ENCODE results near the gene TRIM8. TPM values are rescaled to one million over a fixed set of nuclear protein-coding genes. Genes with fewer than 3 reads are reported as not detected.

Gene TRIM8
- polyA plus RNA-seq, 3 donors, result 39.4 to 183 (median 41.4) TPM

GRCh38 chr10:102673236-102673818, 29.0 kb downstream of the TRIM8 start:
- intact Hi-C loops (cut with micrococcal nuclease), result no loop called here
- Histone ChIP-seq H3K4me2 (replicated peaks; ENCODE audit: extremely low read depth, low read length, poor library complexity, severe bottlenecking) (peak overlapping the region; percentile 80), H3K27ac (ENCODE audit: low read depth in 1 of 2, low read length in 2 of 2) (peak overlapping the region; percentile 91 to 93), H3K4me3 (replicated peaks in 1 of 3; ENCODE audit: low read depth in 2 of 3, low read length in 3 of 3) (peak overlapping the region in 1 of 3 experiments; percentile 74), H3K9ac (ENCODE audit: insufficient read depth, low read length, poor library complexity, severe bottlenecking) (peak overlapping the region; percentile 65), H4K20me1 (ENCODE audit: insufficient read depth, low read length) (no peaks in the 10 kb centered on the region), H2AFZ (ENCODE audit: insufficient read depth, low read depth, low read length, poor library complexity, severe bottlenecking) (peak overlapping the region; percentile 70), H3K79me2 (ENCODE audit: insufficient read depth, low read length) (peaks cover 7% of the 10 kb centered on the region), H3K27me3 (ENCODE audit: control insufficient read depth in 2 of 2, insufficient read depth in 2 of 2, low read length in 2 of 2) (no peaks in the 10 kb centered on the region), H3K36me3 (replicated peaks in 1 of 2; ENCODE audit: control insufficient read depth in 1 of 2, insufficient read depth in 2 of 2, low read length in 2 of 2) (no peaks in the 10 kb centered on the region), H3K4me1 (ENCODE audit: control insufficient read depth in 1 of 2, insufficient read depth in 2 of 2, low read length in 2 of 2) (peaks cover 67 to 73% of the 10 kb centered on the region in 2 donors), H3K9me3 (replicated peaks in 1 of 2; ENCODE audit: control insufficient read depth in 1 of 2, insufficient read depth in 1 of 2, low read length in 2 of 2) (no peaks in the 10 kb centered on the region)
- DNase-seq, result no peak
- H3K9me3 Mint-ChIP-seq, result no peaks in the 10 kb centered on the region
- H3K27ac Mint-ChIP-seq, result peak overlapping the region; percentile 98 to 100 (median 99)
- no peaks in the 10 kb centered on the region for H3K27me3 Mint-ChIP-seq (ENCODE audit: low read depth in 3 of 3)
- WGBS (ENCODE audit: insufficient coverage), result 72% methylated on average over 8 of the region's 13 CpGs
- TF ChIP-seq CTCF (IDR thresholded peaks at IDR 0.05), result no peak
- peak overlapping the region; percentile 85 to 90 for H3K4me3 Mint-ChIP-seq
- H3K36me3 Mint-ChIP-seq, result peaks cover 0 to 8% of the 10 kb centered on the region in 2 donors
- H3K4me1 Mint-ChIP-seq, result peaks cover 75% of the 10 kb centered on the region

GRCh38 chr10:102673819-102674511, 29.7 kb downstream of the TRIM8 start:
- Histone ChIP-seq H3K4me3 (replicated peaks in 1 of 3; ENCODE audit: low read depth in 2 of 3, low read length in 3 of 3) (peak overlapping the region; percentile 20 to 74 (median 45)), H3K4me2 (replicated peaks; ENCODE audit: extremely low read depth, low read length, poor library complexity, severe bottlenecking) (peak overlapping the region; percentile 80), H3K9me3 (replicated peaks in 1 of 2; ENCODE audit: control insufficient read depth in 1 of 2, insufficient read depth in 1 of 2, low read length in 2 of 2) (no peaks in the 10 kb centered on the region), H3K27me3 (ENCODE audit: control insufficient read depth in 2 of 2, insufficient read depth in 2 of 2, low read length in 2 of 2) (no peaks in the 10 kb centered on the region), H3K36me3 (replicated peaks in 1 of 2; ENCODE audit: control insufficient read depth in 1 of 2, insufficient read depth in 2 of 2, low read length in 2 of 2) (no peaks in the 10 kb centered on the region), H3K9ac (ENCODE audit: insufficient read depth, low read length, poor library complexity, severe bottlenecking) (peak overlapping the region; percentile 65), H4K20me1 (ENCODE audit: insufficient read depth, low read length) (no peaks in the 10 kb centered on the region), H3K27ac (ENCODE audit: low read depth in 1 of 2, low read length in 2 of 2) (peak overlapping the region; percentile 91 to 93), H2AFZ (ENCODE audit: insufficient read depth, low read depth, low read length, poor library complexity, severe bottlenecking) (peak overlapping the region; percentile 70), H3K79me2 (ENCODE audit: insufficient read depth, low read length) (peaks cover 7% of the 10 kb centered on the region), H3K4me1 (ENCODE audit: control insufficient read depth in 1 of 2, insufficient read depth in 2 of 2, low read length in 2 of 2) (peaks cover 73 to 79% of the 10 kb centered on the region in 2 donors)
- H3K4me3 Mint-ChIP-seq, result peak overlapping the region; percentile 85 to 90
- intact Hi-C loops (cut with micrococcal nuclease), result loop anchor here (2.0 kb wide), 1 partner anchor 27 kb away; no protein-coding TSS in a partner anchor
- H3K27me3 Mint-ChIP-seq (ENCODE audit: low read depth in 3 of 3), result no peaks in the 10 kb centered on the region
- peak; percentile 74 to 78 (median 78) for DNase-seq
- peak overlapping the region; percentile 98 to 100 (median 99) for H3K27ac Mint-ChIP-seq
- WGBS (ENCODE audit: insufficient coverage), result 0% methylated on average over 6 of the region's 19 CpGs
- H3K9me3 Mint-ChIP-seq, result no peaks in the 10 kb centered on the region
- peaks cover 81% of the 10 kb centered on the region for H3K4me1 Mint-ChIP-seq
- TF ChIP-seq CTCF (IDR thresholded peaks at IDR 0.05), result no peak
- H3K36me3 Mint-ChIP-seq, result peaks cover 0 to 8% of the 10 kb centered on the region in 2 donors
